ENCODE results near the gene HDAC8. TPM values are rescaled to one million over a fixed set of nuclear protein-coding genes. Genes with fewer than 3 reads are reported as not detected.

The HDAC8 gene
- total RNA-seq, 2 experiments from 2014 or later = 23.6 to 23.8 TPM

- H3K4me1 Mint-ChIP-seq (ENCODE audit: low read depth) = no peaks in the 10 kb centered on the region
- H3K27me3 Mint-ChIP-seq (ENCODE audit: low read depth) = no peaks in the 10 kb centered on the region
- no peak overlapping the region for H3K4me3 Mint-ChIP-seq
- DNase-seq (no peak), ATAC-seq (no peak)
- no peaks in the 10 kb centered on the region for H3K36me3 Mint-ChIP-seq (ENCODE audit: low read depth)
- CTCF ChIA-PET = no interaction called here
- POLR2A ChIA-PET = no interaction called here
- no peaks in the 10 kb centered on the region for H3K9me3 Mint-ChIP-seq (ENCODE audit: insufficient read depth)
- no peak overlapping the region for H3K27ac Mint-ChIP-seq
Measured at GRCh38 chrX:72392042-72392441, 180.6 kb downstream of the HDAC8 start.

GRCh38 chrX:72387247-72387646 is 185.4 kb downstream of the HDAC8 start:
- H3K27ac Mint-ChIP-seq = no peak overlapping the region
- H3K36me3 Mint-ChIP-seq (ENCODE audit: low read depth) = no peaks in the 10 kb centered on the region
- no peaks in the 10 kb centered on the region for H3K27me3 Mint-ChIP-seq (ENCODE audit: low read depth)
- ChIA-PET CTCF (no interaction called here), POLR2A (no interaction called here)
- no peaks in the 10 kb centered on the region for H3K9me3 Mint-ChIP-seq (ENCODE audit: insufficient read depth)
- no peak for ATAC-seq
- no peaks in the 10 kb centered on the region for H3K4me1 Mint-ChIP-seq (ENCODE audit: low read depth)
- no peak for DNase-seq
- no peak overlapping the region for H3K4me3 Mint-ChIP-seq

DNA sequence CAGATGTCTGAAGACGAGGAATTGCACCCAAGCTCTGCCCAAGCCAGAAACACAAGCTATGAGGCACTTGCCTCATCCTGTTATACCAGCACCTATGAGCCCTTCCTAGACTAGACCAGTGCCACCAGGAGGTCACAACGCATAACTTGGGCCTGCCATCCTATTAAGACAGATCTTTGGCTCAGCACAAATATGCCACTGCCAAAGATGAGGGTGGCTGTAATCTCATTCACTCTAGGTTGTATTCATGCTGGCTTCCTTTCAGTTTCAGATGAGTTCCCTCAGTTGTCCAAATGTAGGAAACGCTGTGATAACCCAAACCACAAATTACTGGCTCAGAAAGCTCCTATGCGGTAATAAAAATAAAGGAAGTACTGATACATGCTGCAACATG is 190.4 kb downstream of the HDAC8 start:
- ATAC-seq (no peak), DNase-seq (no peak)
- no peak overlapping the region for H3K27ac Mint-ChIP-seq
- H3K4me3 Mint-ChIP-seq = no peak overlapping the region
- no peaks in the 10 kb centered on the region for H3K27me3 Mint-ChIP-seq (ENCODE audit: low read depth)
- CTCF ChIA-PET = no interaction called here
- no peaks in the 10 kb centered on the region for H3K9me3 Mint-ChIP-seq (ENCODE audit: insufficient read depth)
- POLR2A ChIA-PET = no interaction called here
- H3K4me1 Mint-ChIP-seq (ENCODE audit: low read depth) = no peaks in the 10 kb centered on the region
- H3K36me3 Mint-ChIP-seq (ENCODE audit: low read depth) = peaks cover 2% of the 10 kb centered on the region

DNA sequence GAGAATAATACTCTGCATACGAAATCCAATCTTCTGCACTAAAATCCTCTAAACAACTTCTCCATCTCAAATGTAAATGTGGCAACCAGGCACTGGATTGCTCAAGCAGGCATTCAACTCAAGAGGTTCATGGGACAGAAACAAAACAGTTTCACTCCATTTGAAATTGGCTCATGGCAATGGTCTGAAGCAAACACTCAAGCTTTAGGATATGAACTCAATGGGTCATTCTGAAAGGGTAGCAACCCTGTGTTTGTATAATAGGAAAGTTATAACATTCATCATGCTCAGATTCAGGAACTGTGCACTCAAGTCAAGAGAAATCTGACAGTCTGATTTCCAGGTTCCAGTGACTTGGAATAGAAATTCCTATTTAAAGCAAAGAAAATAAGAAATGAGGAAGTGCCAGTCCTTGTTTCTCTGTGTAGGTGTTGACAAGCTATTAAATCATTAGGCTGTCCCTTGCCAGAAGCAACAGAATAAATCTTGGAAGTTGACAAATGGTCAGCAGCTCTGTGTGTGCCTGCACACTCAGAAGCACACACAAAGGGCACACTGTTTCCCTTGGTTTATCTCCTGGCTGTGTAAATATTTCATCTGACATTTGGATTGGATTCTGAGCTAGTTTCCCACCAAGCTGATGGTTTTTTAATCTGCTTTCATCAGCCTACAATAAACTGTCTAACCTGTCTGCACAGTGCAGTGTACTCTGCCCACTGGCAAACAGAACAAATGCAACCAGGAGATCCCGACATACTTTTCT is 191.0 kb downstream of the HDAC8 start:
- H3K27ac Mint-ChIP-seq = no peak overlapping the region
- no peak for ATAC-seq
- POLR2A ChIA-PET = no interaction called here

GRCh38 chrX:72376124-72376523 is 196.5 kb downstream of the HDAC8 start:
- no peaks in the 10 kb centered on the region for H3K4me1 Mint-ChIP-seq (ENCODE audit: low read depth)
- no peak overlapping the region for H3K27ac Mint-ChIP-seq
- no peaks in the 10 kb centered on the region for H3K9me3 Mint-ChIP-seq (ENCODE audit: insufficient read depth)
- POLR2A ChIA-PET = no interaction called here
- CTCF ChIA-PET = no interaction called here
- DNase-seq = no peak
- ATAC-seq = no peak
- H3K4me3 Mint-ChIP-seq = no peak overlapping the region
- H3K27me3 Mint-ChIP-seq (ENCODE audit: low read depth) = no peaks in the 10 kb centered on the region
- H3K36me3 Mint-ChIP-seq (ENCODE audit: low read depth) = no peaks in the 10 kb centered on the region

More for the DNA sequence above, 191.0 kb downstream of the HDAC8 start:
- Mint-ChIP-seq H3K4me3 (no peak overlapping the region), H3K36me3 (ENCODE audit: low read depth) (peaks cover 2% of the 10 kb centered on the region), H3K27me3 (ENCODE audit: low read depth) (no peaks in the 10 kb centered on the region), H3K9me3 (ENCODE audit: insufficient read depth) (no peaks in the 10 kb centered on the region), H3K4me1 (ENCODE audit: low read depth) (no peaks in the 10 kb centered on the region)
- no peak for DNase-seq
- CTCF ChIA-PET = no interaction called here

DNA sequence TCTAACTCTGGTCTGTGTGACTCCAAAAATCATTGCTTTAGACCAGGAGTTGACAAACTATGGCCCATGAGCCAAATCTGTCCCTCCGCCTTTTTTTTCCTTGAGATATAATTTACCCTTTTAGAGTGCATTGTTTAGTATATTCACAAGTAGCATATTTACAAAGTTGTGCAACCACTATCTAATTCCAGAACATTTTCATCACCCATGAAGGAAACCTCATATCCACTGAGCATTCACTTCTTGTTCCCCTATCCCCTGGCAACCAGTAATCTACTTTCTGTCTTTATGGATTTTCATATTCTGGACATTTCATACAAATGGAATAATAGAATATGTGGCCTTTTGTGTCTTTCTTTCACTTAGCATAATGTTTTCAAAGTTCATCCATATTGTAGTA is 199.5 kb downstream of the HDAC8 start:
- ATAC-seq = no peak
- Mint-ChIP-seq H3K9me3 (ENCODE audit: insufficient read depth) (no peaks in the 10 kb centered on the region), H3K4me3 (no peak overlapping the region), H3K27ac (no peak overlapping the region), H3K4me1 (ENCODE audit: low read depth) (no peaks in the 10 kb centered on the region), H3K36me3 (ENCODE audit: low read depth) (no peaks in the 10 kb centered on the region), H3K27me3 (ENCODE audit: low read depth) (no peaks in the 10 kb centered on the region)
- CTCF ChIA-PET = no interaction called here
- no peak for DNase-seq
- POLR2A ChIA-PET = no interaction called here

GRCh38 chrX:72372735-72373134 is 199.9 kb downstream of the HDAC8 start:
- no peak overlapping the region for H3K27ac Mint-ChIP-seq
- H3K36me3 Mint-ChIP-seq (ENCODE audit: low read depth) = no peaks in the 10 kb centered on the region
- no peaks in the 10 kb centered on the region for H3K9me3 Mint-ChIP-seq (ENCODE audit: insufficient read depth)
- no peaks in the 10 kb centered on the region for H3K27me3 Mint-ChIP-seq (ENCODE audit: low read depth)
- CTCF ChIA-PET = no interaction called here
- no peak for ATAC-seq
- POLR2A ChIA-PET = no interaction called here
- no peaks in the 10 kb centered on the region for H3K4me1 Mint-ChIP-seq (ENCODE audit: low read depth)
- no peak for DNase-seq
- no peak overlapping the region for H3K4me3 Mint-ChIP-seq

- CTCF ChIA-PET = no interaction called here
- DNase-seq = no peak
- H3K4me3 Mint-ChIP-seq = no peak overlapping the region
- ATAC-seq = no peak
- no peak overlapping the region for H3K27ac Mint-ChIP-seq
- H3K4me1 Mint-ChIP-seq (ENCODE audit: low read depth) = no peaks in the 10 kb centered on the region
- no peaks in the 10 kb centered on the region for H3K9me3 Mint-ChIP-seq (ENCODE audit: insufficient read depth)
- no peaks in the 10 kb centered on the region for H3K36me3 Mint-ChIP-seq (ENCODE audit: low read depth)
- H3K27me3 Mint-ChIP-seq (ENCODE audit: low read depth) = no peaks in the 10 kb centered on the region
- POLR2A ChIA-PET = no interaction called here
Measured at GRCh38 chrX:72371405-72371804, 201.2 kb downstream of the HDAC8 start.

DNA sequence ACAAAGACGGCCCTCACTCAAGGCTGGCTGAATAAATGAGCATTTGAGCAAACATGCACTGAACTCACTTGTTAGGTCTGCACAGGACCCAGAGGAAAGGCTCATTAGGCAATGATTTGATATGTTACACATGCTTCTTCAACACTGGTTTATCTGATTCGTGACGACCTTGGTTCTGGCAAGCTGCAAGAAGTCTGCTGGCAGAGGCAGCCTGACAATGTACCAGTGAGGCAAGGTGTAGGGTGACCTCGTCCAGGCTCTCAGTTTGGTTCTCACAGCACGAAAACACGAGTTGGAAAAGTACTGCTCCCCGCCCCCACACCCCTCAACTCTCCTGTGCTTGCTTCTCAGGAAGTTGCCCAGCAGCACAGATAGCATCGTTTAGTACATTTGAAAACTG is 203.8 kb downstream of the HDAC8 start:
- POLR2A ChIA-PET = no interaction called here
- DNase-seq (no peak), ATAC-seq (no peak)
- Mint-ChIP-seq H3K27ac (no peak overlapping the region), H3K4me3 (no peak overlapping the region), H3K36me3 (ENCODE audit: low read depth) (no peaks in the 10 kb centered on the region), H3K27me3 (ENCODE audit: low read depth) (no peaks in the 10 kb centered on the region), H3K4me1 (ENCODE audit: low read depth) (no peaks in the 10 kb centered on the region), H3K9me3 (ENCODE audit: insufficient read depth) (no peaks in the 10 kb centered on the region)
- CTCF ChIA-PET = no interaction called here

- no peaks in the 10 kb centered on the region for H3K36me3 Mint-ChIP-seq (ENCODE audit: low read depth)
- ATAC-seq (no peak), DNase-seq (no peak)
- H3K27ac Mint-ChIP-seq = no peak overlapping the region
- no peak overlapping the region for H3K4me3 Mint-ChIP-seq
- no peaks in the 10 kb centered on the region for H3K9me3 Mint-ChIP-seq (ENCODE audit: insufficient read depth)
- POLR2A ChIA-PET = no interaction called here
- H3K4me1 Mint-ChIP-seq (ENCODE audit: low read depth) = no peaks in the 10 kb centered on the region
- CTCF ChIA-PET = no interaction called here
- H3K27me3 Mint-ChIP-seq (ENCODE audit: low read depth) = no peaks in the 10 kb centered on the region
Measured at GRCh38 chrX:72367516-72367915, 205.1 kb downstream of the HDAC8 start.

DNA sequence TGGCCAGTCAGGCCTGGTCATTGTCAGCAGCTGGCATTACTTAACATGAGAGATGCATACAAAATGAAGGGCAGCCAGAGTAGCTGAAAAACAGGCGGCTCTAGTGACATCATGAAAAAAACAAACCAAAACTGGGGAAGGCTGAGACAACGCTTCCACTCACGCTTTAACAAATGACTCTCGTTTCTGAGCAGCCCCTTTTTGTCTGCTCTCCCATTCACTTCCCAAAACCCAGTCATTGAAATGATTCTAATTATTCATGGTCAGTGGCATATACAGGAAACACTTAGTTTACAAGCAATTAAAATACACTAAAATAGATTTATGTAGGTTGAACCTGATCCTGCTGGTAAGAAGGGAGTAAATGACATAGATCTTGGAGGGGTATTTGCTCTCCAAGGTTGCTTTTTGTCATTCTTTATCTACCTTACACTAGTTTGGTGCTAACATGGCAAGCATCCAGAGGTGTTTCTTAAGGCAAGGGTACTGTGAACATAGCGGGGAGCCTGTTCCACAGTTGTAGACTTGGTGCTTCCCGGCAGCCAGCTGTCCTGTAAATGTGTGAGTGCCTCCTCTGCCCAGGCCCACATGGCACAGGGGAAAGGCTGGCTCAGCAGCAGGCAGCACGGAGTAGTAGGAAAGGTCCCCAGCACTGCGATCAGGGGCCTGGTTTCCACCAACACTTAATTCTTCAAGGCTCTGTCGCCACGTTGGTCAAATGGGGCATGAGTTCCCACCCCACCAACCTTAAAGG is 205.8 kb downstream of the HDAC8 start:
- no peak overlapping the region for H3K27ac Mint-ChIP-seq
- H3K4me1 Mint-ChIP-seq (ENCODE audit: low read depth) = no peaks in the 10 kb centered on the region
- no peak for DNase-seq
- no peaks in the 10 kb centered on the region for H3K27me3 Mint-ChIP-seq (ENCODE audit: low read depth)
- CTCF ChIA-PET = no interaction called here
- H3K9me3 Mint-ChIP-seq (ENCODE audit: insufficient read depth) = no peaks in the 10 kb centered on the region
- no peaks in the 10 kb centered on the region for H3K36me3 Mint-ChIP-seq (ENCODE audit: low read depth)
- no peak for ATAC-seq
- no peak overlapping the region for H3K4me3 Mint-ChIP-seq
- POLR2A ChIA-PET = no interaction called here

- ATAC-seq (no peak), DNase-seq (no peak)
- POLR2A ChIA-PET = no interaction called here
- Mint-ChIP-seq H3K27ac (no peak overlapping the region), H3K36me3 (ENCODE audit: low read depth) (no peaks in the 10 kb centered on the region), H3K27me3 (ENCODE audit: low read depth) (no peaks in the 10 kb centered on the region), H3K4me1 (ENCODE audit: low read depth) (no peaks in the 10 kb centered on the region), H3K9me3 (ENCODE audit: insufficient read depth) (no peaks in the 10 kb centered on the region), H3K4me3 (no peak overlapping the region)
- CTCF ChIA-PET = no interaction called here
Measured at GRCh38 chrX:72366178-72366577, 206.5 kb downstream of the HDAC8 start.

DNA sequence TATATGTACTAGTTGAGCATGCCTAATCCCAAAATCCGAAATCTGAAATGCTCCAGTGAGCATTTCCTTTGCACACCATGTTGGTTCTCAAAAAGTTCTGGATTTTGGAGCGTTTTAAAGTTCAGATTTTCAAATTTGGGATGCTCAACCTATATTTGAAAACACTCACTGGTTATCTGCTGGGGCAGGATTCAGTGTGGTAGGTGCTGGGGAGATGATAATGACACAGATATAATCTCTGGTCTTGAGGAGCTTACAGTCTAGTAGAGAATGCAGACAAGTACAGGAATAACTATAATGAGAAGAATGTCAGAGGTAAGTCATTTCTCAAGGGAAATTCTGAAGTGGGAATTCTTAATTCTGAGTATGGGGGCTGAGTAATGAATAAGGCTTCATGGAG is 207.5 kb downstream of the HDAC8 start:
- POLR2A ChIA-PET = no interaction called here
- H3K27ac Mint-ChIP-seq = no peak overlapping the region
- CTCF ChIA-PET = no interaction called here
- H3K9me3 Mint-ChIP-seq (ENCODE audit: insufficient read depth) = no peaks in the 10 kb centered on the region
- ATAC-seq = no peak
- H3K27me3 Mint-ChIP-seq (ENCODE audit: low read depth) = no peaks in the 10 kb centered on the region
- H3K36me3 Mint-ChIP-seq (ENCODE audit: low read depth) = no peaks in the 10 kb centered on the region
- no peak overlapping the region for H3K4me3 Mint-ChIP-seq
- no peak for DNase-seq
- H3K4me1 Mint-ChIP-seq (ENCODE audit: low read depth) = no peaks in the 10 kb centered on the region
